H9 (cell line): ENCODE results near the gene PIK3C2B. TPM values are rescaled to one million over a fixed set of nuclear protein-coding genes. Genes with fewer than 3 reads are reported as not detected.

ENCODE experiments used
- DNase-seq: peaks from one replicate; pipeline ENCODE4 v3.0.0-alpha.2; 2017
- H2AFZ ChIP-seq: one replicate; pipeline ENCODE4 v1.6.1; 2013; ENCODE audit warnings: mild to moderate bottlenecking, low read length, control low read depth, moderate library complexity
- H2AK5ac ChIP-seq: 2 replicates; pipeline ENCODE4 v1.6.1; 2013; ENCODE audit warnings: low read length, control low read depth, mixed read lengths; ENCODE audit not compliant: insufficient read length
- H2BK120ac ChIP-seq: one replicate; pipeline ENCODE4 v1.6.1; 2013; ENCODE audit warnings: low read depth, mild to moderate bottlenecking, low read length, control low read depth, inconsistent platforms; ENCODE audit not compliant: poor library complexity, severe bottlenecking
- H2BK12ac ChIP-seq: 2 replicates; pipeline ENCODE4 v1.6.1; 2013; ENCODE audit warnings: low read length, control low read depth, mixed read lengths, low read depth; ENCODE audit not compliant: insufficient read length
- H2BK15ac ChIP-seq: 2 replicates; pipeline ENCODE4 v1.6.1; 2013; ENCODE audit warnings: low read depth, low read length, control low read depth
- H2BK20ac ChIP-seq: one replicate; pipeline ENCODE4 v1.6.1; 2013; ENCODE audit warnings: low read depth, mild to moderate bottlenecking, low read length, control low read depth, inconsistent platforms; ENCODE audit not compliant: poor library complexity, severe bottlenecking
- H2BK5ac ChIP-seq: 2 replicates; pipeline ENCODE4 v1.6.1; 2013; ENCODE audit warnings: low read length, control low read depth, mixed read lengths; ENCODE audit not compliant: insufficient read length
- H3K14ac ChIP-seq: 2 replicates; pipeline ENCODE4 v1.6.1; 2013; ENCODE audit warnings: low read length, control low read depth; ENCODE audit not compliant: insufficient read depth
- H3K18ac ChIP-seq: 2 replicates; pipeline ENCODE4 v1.6.1; 2013; ENCODE audit warnings: low read depth, mild to moderate bottlenecking, mixed read lengths, low read length, control low read depth; ENCODE audit not compliant: insufficient read length
- H3K23ac ChIP-seq: 2 replicates; pipeline ENCODE4 v1.6.1; 2013; ENCODE audit warnings: low read length, control low read depth, mixed read lengths, low read depth; ENCODE audit not compliant: insufficient read length
- H3K23me2 ChIP-seq: 2 replicates; pipeline ENCODE4 v1.6.1; 2013; ENCODE audit warnings: low read depth, mild to moderate bottlenecking, mixed read lengths, low read length, control low read depth; ENCODE audit not compliant: insufficient read length, poor library complexity, severe bottlenecking
- H3K27ac ChIP-seq: 2 replicates; pipeline ENCODE4 v1.5.1; 2013; ENCODE audit warnings: low read length, control low read depth, mixed read lengths, low read depth; ENCODE audit not compliant: insufficient read length
- H3K27me3 ChIP-seq: 2 replicates; pipeline ENCODE4 v1.6.1; 2013; ENCODE audit warnings: low read length, control low read depth, inconsistent platforms; ENCODE audit not compliant: insufficient read depth
- H3K4ac ChIP-seq: 2 replicates; pipeline ENCODE4 v1.6.1; 2013; ENCODE audit warnings: low read depth, mild to moderate bottlenecking, control low read depth, inconsistent platforms, low read length, moderate library complexity
- H3K4me1 ChIP-seq: 2 replicates; pipeline ENCODE4 v1.6.1; 2013; ENCODE audit warnings: low read length, control low read depth, inconsistent platforms; ENCODE audit not compliant: insufficient read depth
- H3K4me2 ChIP-seq: 2 replicates; pipeline ENCODE4 v1.6.1; 2013; ENCODE audit warnings: low read length, control low read depth, mixed read lengths; ENCODE audit not compliant: insufficient read length, insufficient read depth
- H3K56ac ChIP-seq: 2 replicates; pipeline ENCODE4 v1.6.1; 2013; ENCODE audit warnings: low read depth, mild to moderate bottlenecking, mixed read lengths, low read length, control low read depth; ENCODE audit not compliant: insufficient read length
- H3K79me1 ChIP-seq: 2 replicates; pipeline ENCODE4 v1.6.1; 2013; ENCODE audit warnings: low read depth, mild to moderate bottlenecking, moderate library complexity, low read length, control low read depth, inconsistent platforms; ENCODE audit not compliant: insufficient read depth, poor library complexity, severe bottlenecking
- H3K79me2 ChIP-seq: 2 replicates; pipeline ENCODE4 v1.6.1; 2013; ENCODE audit warnings: low read length, control low read depth, inconsistent platforms; ENCODE audit not compliant: insufficient read depth
- H3K9ac ChIP-seq: 2 replicates; pipeline ENCODE4 v1.6.1; 2013; ENCODE audit warnings: low read length, control low read depth, mixed read lengths; ENCODE audit not compliant: insufficient read length; ENCODE audit errors: extremely low read depth
- H3K9me3 ChIP-seq: one replicate; pipeline ENCODE4 v1.6.1; 2013; ENCODE audit warnings: low read depth, low read length, inconsistent platforms; ENCODE audit not compliant: control insufficient read depth
- H3T11ph ChIP-seq: one replicate; pipeline ENCODE4 v1.6.1; 2013; ENCODE audit warnings: mild to moderate bottlenecking, low read length, control low read depth, inconsistent platforms
- H4K20me1 ChIP-seq: one replicate; pipeline ENCODE4 v1.6.1; 2013; ENCODE audit not compliant: control insufficient read depth, insufficient read length, insufficient read depth
- H4K5ac ChIP-seq: 2 replicates; pipeline ENCODE4 v1.6.1; 2013; ENCODE audit warnings: low read depth, mild to moderate bottlenecking, mixed read lengths, low read length, control low read depth; ENCODE audit not compliant: insufficient read length
- H4K8ac ChIP-seq: replicated peaks from 2 replicates; pipeline ENCODE4 v1.6.1; 2013; ENCODE audit warnings: low read length, control low read depth, mixed read lengths, low read depth; ENCODE audit not compliant: insufficient read length
- H4K91ac ChIP-seq: 2 replicates; pipeline ENCODE4 v1.6.1; 2013; ENCODE audit warnings: low read depth, mild to moderate bottlenecking, moderate library complexity, mixed read lengths, low read length, control low read depth; ENCODE audit not compliant: insufficient read length
- H3K27ac Mint-ChIP-seq, 3 experiments: 2 replicates in 2 of 3; 3 replicates in 1 of 3; pipeline ENCODE4 v1.8.0; 2020 to 2021; ENCODE audit warnings: mixed read lengths in 3 of 3, mild to moderate bottlenecking in 1 of 3, moderate library complexity in 1 of 3
- H3K27me3 Mint-ChIP-seq: 2 replicates; pipeline ENCODE4 v1.8.0; 2021; ENCODE audit warnings: low read depth, mild to moderate bottlenecking, moderate library complexity, mixed read lengths
- H3K36me3 Mint-ChIP-seq, 3 experiments: 2 replicates in 2 of 3; 3 replicates in 1 of 3; pipeline ENCODE4 v1.8.0; 2020 to 2021; ENCODE audit warnings: low read depth in 3 of 3, mixed read lengths in 3 of 3; ENCODE audit not compliant: insufficient read depth in 1 of 3
- H3K4me1 Mint-ChIP-seq, 2 experiments: 2 replicates each; pipeline ENCODE4 v1.8.0; 2020; ENCODE audit warnings: mixed read lengths in 2 of 2
- H3K4me3 Mint-ChIP-seq, 2 experiments: 2 replicates in 1 of 2; 3 replicates in 1 of 2; pipeline ENCODE4 v1.8.0; 2020 to 2021; ENCODE audit warnings: mild to moderate bottlenecking in 2 of 2, mixed read lengths in 2 of 2, moderate library complexity in 1 of 2
- H3K9me3 Mint-ChIP-seq, 2 experiments: 2 replicates in 1 of 2; 3 replicates in 1 of 2; pipeline ENCODE4 v1.8.0; 2020; ENCODE audit warnings: mild to moderate bottlenecking in 2 of 2, mixed read lengths in 2 of 2, moderate library complexity in 1 of 2
- CTCF ChIP-seq: fragments of 200-600 bp; sonication (generic); conservative IDR thresholded peaks from 3 replicates; pipeline ENCODE4 v1.8.0; 2021; ENCODE audit warnings: antibody characterized with exemption, mild to moderate bottlenecking
- WGBS: extraction: QIAGEN DNeasy Blood & Tissue Kit; methylation state at CpG from one replicate; pipeline ENCODE4 v1.1.7; 2013; ENCODE audit warnings: missing lambda C conversion rate, low lambda C conversion rate, mixed read lengths; ENCODE audit not compliant: insufficient read length; ENCODE audit errors: extremely low coverage; 5-methylcytosine and 5-hydroxymethylcytosine counted together
- total RNA-seq: library from RNA; stranded (reverse); gene quantifications from 2 replicates; pipeline ENCODE4 v1.2.1, GENCODE V29; 2021

The PIK3C2B gene
- total RNA-seq, 1 experiment from 2014 or later = 13.1 TPM

GRCh38 chr1:204509186-204509635, 14.6 kb upstream of the PIK3C2B start:
- Mint-ChIP-seq H3K4me1 (peaks cover 4 to 5% of the 10 kb centered on the region in 2 experiments), H3K36me3 (peaks cover 0 to 2% (median 0%) of the 10 kb centered on the region in 3 experiments; a peak in 1 of 7 replicates), H3K27ac (no peak overlapping the region), H3K27me3 (peaks cover 3% of the 10 kb centered on the region; the same call in 1 of the 2 replicates), H3K4me3 (no peak overlapping the region; a peak in 1 of 5 replicates), H3K9me3 (peaks cover 5% of the 10 kb centered on the region in 2 experiments; a peak in 3 of 5 replicates)
- Histone ChIP-seq H3K4me1 (no peaks in the 10 kb centered on the region), H3T11ph (no peak overlapping the region), H3K4me2 (no peak overlapping the region), H3K4ac (no peak overlapping the region), H3K79me2 (no peaks in the 10 kb centered on the region), H4K20me1 (no peaks in the 10 kb centered on the region), H3K23ac (no peak overlapping the region), H2AFZ (no peak overlapping the region), H3K9ac (no peak overlapping the region), H2BK5ac (no peak overlapping the region), H3K27me3 (no peaks in the 10 kb centered on the region), H3K56ac (no peak overlapping the region), H2BK15ac (no peak overlapping the region), H4K8ac (no peak overlapping the region), H3K14ac (no peak overlapping the region), H4K91ac (no peak overlapping the region), H4K5ac (no peak overlapping the region), H3K9me3 (no peaks in the 10 kb centered on the region), H2BK20ac (no peak overlapping the region), H3K79me1 (no peaks in the 10 kb centered on the region), H2BK12ac (no peak overlapping the region), H2BK120ac (no peak overlapping the region), H3K23me2 (no peaks in the 10 kb centered on the region), H3K18ac (no peak overlapping the region), H3K27ac (no peak overlapping the region), H2AK5ac (no peak overlapping the region)
- no peak for TF ChIP-seq CTCF
- no CpG with 5 or more reads among the region's 9 CpGs for WGBS
- no peak for DNase-seq
